ENCODE data around the gene UPK3B. TPM values are rescaled to one million over a fixed set of nuclear protein-coding genes. Genes with fewer than 3 reads are reported as not detected.
A peak's percentile ranks its signal among the peaks of the same experiment; 100 is the strongest.
"Not testable (repeated sequence)": the region's sequence is repeated elsewhere in the genome, so short reads cannot be mapped to it uniquely, and the experiment has no call there.

Gene UPK3B
- total and polyA plus RNA-seq, 4 donors, result 1.3 to 1.7 (median 1.6) TPM; not detected in 1

GRCh38 chr7:76473097-76473496 lies 37.3 kb upstream of the UPK3B start:
- H3K4me3 ChIP-seq (ENCODE audit: low read length in 2 of 2); ATAC-seq (ENCODE audit: low FRiP score); H3K36me3 ChIP-seq (ENCODE audit: control insufficient read depth in 1 of 2, insufficient read depth in 2 of 2, low read length in 1 of 2); H3K27me3 ChIP-seq (ENCODE audit: control insufficient read depth in 1 of 2, insufficient read depth in 2 of 2, low read length in 1 of 2); H3K9me3 ChIP-seq (ENCODE audit: control insufficient read depth, low read length); H3K27ac ChIP-seq (ENCODE audit: low read depth in 1 of 2, low read length in 2 of 2); DNase-seq; intact Hi-C loops (cut with DNase I); H3K4me1 ChIP-seq (ENCODE audit: control insufficient read depth in 1 of 2, insufficient read depth in 2 of 2, low read length in 2 of 2): not testable (repeated sequence)
- 93% methylated on average over 2 of the region's 6 CpGs for WGBS, 2 donors

- H3K27me3 ChIP-seq (ENCODE audit: control insufficient read depth in 1 of 2, insufficient read depth in 2 of 2, low read length in 1 of 2); H3K4me3 ChIP-seq (ENCODE audit: low read length in 2 of 2); ATAC-seq (ENCODE audit: low FRiP score); intact Hi-C loops (cut with DNase I); H3K9me3 ChIP-seq (ENCODE audit: control insufficient read depth, low read length); H3K4me1 ChIP-seq (ENCODE audit: control insufficient read depth in 1 of 2, insufficient read depth in 2 of 2, low read length in 2 of 2); H3K27ac ChIP-seq (ENCODE audit: low read depth in 1 of 2, low read length in 2 of 2); DNase-seq; H3K36me3 ChIP-seq (ENCODE audit: control insufficient read depth in 1 of 2, insufficient read depth in 2 of 2, low read length in 1 of 2): not testable (repeated sequence)
- 90% methylated on average over 2 to 5 of the region's 11 CpGs for WGBS, 2 donors
Measured at GRCh38 chr7:76476280-76476679, 34.1 kb upstream of the UPK3B start.

DNA sequence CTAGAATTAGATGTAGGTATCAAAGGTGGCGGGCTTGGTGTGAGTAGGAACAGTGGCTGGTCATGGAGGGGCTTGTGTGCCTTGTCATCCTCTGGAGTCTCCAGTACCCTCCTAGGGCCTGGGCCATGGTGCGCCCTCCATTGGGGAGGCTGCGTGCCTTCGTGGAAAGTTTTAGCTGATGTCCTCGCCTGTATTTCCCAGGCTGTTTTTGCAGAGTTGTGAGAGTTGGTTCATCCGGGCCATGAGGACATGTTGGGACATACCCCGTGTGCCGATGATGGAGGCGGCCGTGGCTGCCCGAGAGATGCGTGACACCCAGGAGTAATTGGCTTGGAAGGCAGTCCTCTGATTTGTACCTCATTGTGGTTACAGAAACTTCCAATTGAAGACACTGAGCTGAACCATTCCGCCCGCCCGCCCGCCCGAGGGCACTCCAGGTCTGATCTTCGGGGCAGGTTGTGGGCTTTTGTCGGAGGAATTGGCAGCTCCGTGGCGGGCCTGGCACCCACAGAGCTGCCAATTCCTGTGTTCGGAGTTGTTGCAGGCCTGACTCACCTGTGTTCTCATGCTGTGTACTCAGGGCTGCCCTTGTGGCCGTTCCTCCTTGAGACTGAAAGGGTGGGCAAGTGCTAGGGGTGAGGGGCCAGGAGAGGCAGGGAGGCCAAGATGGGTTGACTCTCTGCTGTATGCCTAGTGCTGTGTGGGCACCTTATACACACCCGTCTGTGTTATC lies 33.4 kb upstream of the UPK3B start:
- not testable (repeated sequence) for H3K27me3 ChIP-seq (ENCODE audit: control insufficient read depth in 1 of 2, insufficient read depth in 2 of 2, low read length in 1 of 2)

GRCh38 chr7:76479628-76480027 lies 30.7 kb upstream of the UPK3B start:
- H3K27me3 ChIP-seq (ENCODE audit: control insufficient read depth in 1 of 2, insufficient read depth in 2 of 2, low read length in 1 of 2); DNase-seq; H3K4me3 ChIP-seq (ENCODE audit: low read length in 2 of 2); H3K36me3 ChIP-seq (ENCODE audit: control insufficient read depth in 1 of 2, insufficient read depth in 2 of 2, low read length in 1 of 2); intact Hi-C loops (cut with DNase I); H3K4me1 ChIP-seq (ENCODE audit: control insufficient read depth in 1 of 2, insufficient read depth in 2 of 2, low read length in 2 of 2); H3K27ac ChIP-seq (ENCODE audit: low read depth in 1 of 2, low read length in 2 of 2); ATAC-seq (ENCODE audit: low FRiP score); H3K9me3 ChIP-seq (ENCODE audit: control insufficient read depth, low read length): not testable (repeated sequence)
- WGBS, 2 donors, result 88 to 91% methylated on average over 10 to 11 of the region's 11 CpGs

More for the DNA sequence above, 33.4 kb upstream of the UPK3B start:
- H3K9me3 ChIP-seq (ENCODE audit: control insufficient read depth, low read length); DNase-seq; intact Hi-C loops (cut with DNase I); H3K36me3 ChIP-seq (ENCODE audit: control insufficient read depth in 1 of 2, insufficient read depth in 2 of 2, low read length in 1 of 2); H3K27ac ChIP-seq (ENCODE audit: low read depth in 1 of 2, low read length in 2 of 2); H3K4me1 ChIP-seq (ENCODE audit: control insufficient read depth in 1 of 2, insufficient read depth in 2 of 2, low read length in 2 of 2); ATAC-seq (ENCODE audit: low FRiP score); H3K4me3 ChIP-seq (ENCODE audit: low read length in 2 of 2): not testable (repeated sequence)
- WGBS, 2 donors, result 90 to 92% methylated on average over 13 to 23 of the region's 24 CpGs

DNA sequence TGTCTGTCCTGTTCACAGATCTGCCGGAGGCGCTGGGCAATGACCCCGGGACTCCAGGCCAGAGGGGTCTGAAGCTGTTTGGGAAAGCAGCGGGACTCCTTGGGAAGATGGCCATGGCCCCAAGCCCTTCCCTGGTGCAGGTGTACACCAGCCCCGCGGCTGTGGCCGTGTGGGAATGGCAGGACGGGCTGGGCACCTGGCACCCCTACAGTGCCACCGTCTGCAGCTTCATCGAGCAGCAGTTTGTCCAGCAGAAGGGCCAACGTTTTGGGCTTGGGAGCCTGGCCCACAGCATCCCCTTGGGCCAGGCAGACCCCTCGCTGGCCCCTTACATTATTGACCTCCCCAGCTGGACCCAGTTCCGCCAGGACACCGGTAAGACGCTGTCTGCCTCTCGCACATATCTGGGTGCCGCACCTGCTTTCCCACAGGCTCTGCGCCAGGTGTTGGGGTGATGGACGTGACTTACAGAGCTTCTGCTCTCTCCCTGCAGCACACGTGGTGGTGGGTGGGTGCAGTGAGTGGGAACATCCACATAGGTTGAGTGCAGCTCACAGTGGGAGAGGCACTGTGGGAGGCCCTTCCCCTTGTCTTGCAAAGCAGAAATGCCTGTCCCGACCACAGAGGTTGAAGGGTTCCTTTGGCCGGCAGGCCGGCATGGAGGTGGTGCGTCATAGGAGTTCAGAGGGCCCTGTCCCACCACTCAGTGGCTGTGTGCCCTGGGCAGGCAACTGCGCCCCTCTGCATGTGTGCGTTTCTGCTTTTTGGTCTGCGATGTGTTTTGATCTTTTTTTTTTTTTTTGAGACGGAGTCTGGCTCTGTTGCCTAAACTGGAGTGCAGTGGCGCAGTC lies 29.7 kb upstream of the UPK3B start:
- H3K4me1 ChIP-seq (ENCODE audit: control insufficient read depth in 1 of 2, insufficient read depth in 2 of 2, low read length in 2 of 2); H3K4me3 ChIP-seq (ENCODE audit: low read length in 2 of 2); H3K27ac ChIP-seq (ENCODE audit: low read depth in 1 of 2, low read length in 2 of 2); H3K9me3 ChIP-seq (ENCODE audit: control insufficient read depth, low read length); DNase-seq; H3K36me3 ChIP-seq (ENCODE audit: control insufficient read depth in 1 of 2, insufficient read depth in 2 of 2, low read length in 1 of 2); intact Hi-C loops (cut with DNase I); ATAC-seq (ENCODE audit: low FRiP score); H3K27me3 ChIP-seq (ENCODE audit: control insufficient read depth in 1 of 2, insufficient read depth in 2 of 2, low read length in 1 of 2): not testable (repeated sequence)
- WGBS, 2 donors, result 86 to 89% methylated on average over 19 to 29 of the region's 29 CpGs

- ATAC-seq (ENCODE audit: low FRiP score); H3K4me3 ChIP-seq (ENCODE audit: low read length in 2 of 2); H3K27me3 ChIP-seq (ENCODE audit: control insufficient read depth in 1 of 2, insufficient read depth in 2 of 2, low read length in 1 of 2); H3K9me3 ChIP-seq (ENCODE audit: control insufficient read depth, low read length); intact Hi-C loops (cut with DNase I); H3K4me1 ChIP-seq (ENCODE audit: control insufficient read depth in 1 of 2, insufficient read depth in 2 of 2, low read length in 2 of 2); H3K27ac ChIP-seq (ENCODE audit: low read depth in 1 of 2, low read length in 2 of 2); H3K36me3 ChIP-seq (ENCODE audit: control insufficient read depth in 1 of 2, insufficient read depth in 2 of 2, low read length in 1 of 2): not testable (repeated sequence)
- WGBS, 2 donors, result 96% methylated on average over 24 of the region's 24 CpGs
- DNase-seq, result peak in 1 of 2 donors; percentile 76
Measured at GRCh38 chr7:76482660-76483059, 27.7 kb upstream of the UPK3B start.

DNA sequence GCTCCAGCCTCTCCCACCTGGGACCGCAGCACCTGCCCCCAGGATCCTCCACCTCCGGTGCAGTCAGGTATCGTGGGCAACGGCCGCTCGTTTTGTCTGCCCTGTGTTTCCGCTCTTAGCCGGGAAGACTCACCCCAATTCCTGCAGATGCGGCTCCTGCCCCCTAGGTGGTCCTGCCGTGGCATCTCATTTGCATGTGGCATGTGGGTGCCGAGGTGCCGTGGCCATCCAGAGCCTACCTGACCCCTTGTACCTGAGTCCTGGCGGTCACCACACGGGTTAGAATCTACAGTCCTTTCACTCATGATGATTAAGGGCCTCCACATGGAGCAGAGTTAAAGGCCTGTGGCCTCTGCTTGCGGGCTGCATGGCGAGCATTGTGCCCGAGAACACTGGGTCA lies 27.3 kb upstream of the UPK3B start:
- DNase-seq; H3K4me1 ChIP-seq (ENCODE audit: control insufficient read depth in 1 of 2, insufficient read depth in 2 of 2, low read length in 2 of 2); H3K4me3 ChIP-seq (ENCODE audit: low read length in 2 of 2); H3K27me3 ChIP-seq (ENCODE audit: control insufficient read depth in 1 of 2, insufficient read depth in 2 of 2, low read length in 1 of 2); ATAC-seq (ENCODE audit: low FRiP score); H3K9me3 ChIP-seq (ENCODE audit: control insufficient read depth, low read length); H3K36me3 ChIP-seq (ENCODE audit: control insufficient read depth in 1 of 2, insufficient read depth in 2 of 2, low read length in 1 of 2); intact Hi-C loops (cut with DNase I); H3K27ac ChIP-seq (ENCODE audit: low read depth in 1 of 2, low read length in 2 of 2): not testable (repeated sequence)
- WGBS, 2 donors, result 93 to 97% methylated on average over 13 to 17 of the region's 17 CpGs

DNA sequence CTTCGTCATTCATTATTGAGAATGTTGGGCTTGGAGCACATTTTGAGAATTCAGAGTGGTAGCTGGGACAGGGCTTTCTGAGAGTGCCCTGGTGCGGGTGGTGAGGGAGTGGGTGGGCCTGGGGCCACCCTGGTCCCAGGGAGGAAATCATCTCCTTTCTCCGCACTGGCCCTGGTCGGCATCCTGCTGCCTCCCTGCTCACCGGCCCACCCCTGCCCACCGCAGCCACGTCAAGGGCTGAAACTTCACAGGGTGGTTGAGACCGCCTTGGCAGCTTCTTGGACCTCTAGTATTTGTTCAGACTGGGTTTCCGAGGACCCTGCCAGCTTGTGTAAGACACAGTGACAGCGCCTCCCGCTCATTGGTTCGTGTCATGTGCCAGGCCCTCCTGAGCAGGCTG lies 25.9 kb upstream of the UPK3B start:
- H3K4me1 ChIP-seq (ENCODE audit: control insufficient read depth in 1 of 2, insufficient read depth in 2 of 2, low read length in 2 of 2); H3K27me3 ChIP-seq (ENCODE audit: control insufficient read depth in 1 of 2, insufficient read depth in 2 of 2, low read length in 1 of 2); H3K27ac ChIP-seq (ENCODE audit: low read depth in 1 of 2, low read length in 2 of 2); H3K36me3 ChIP-seq (ENCODE audit: control insufficient read depth in 1 of 2, insufficient read depth in 2 of 2, low read length in 1 of 2); H3K4me3 ChIP-seq (ENCODE audit: low read length in 2 of 2); DNase-seq; intact Hi-C loops (cut with DNase I); H3K9me3 ChIP-seq (ENCODE audit: control insufficient read depth, low read length); ATAC-seq (ENCODE audit: low FRiP score): not testable (repeated sequence)
- 86 to 94% methylated on average over 7 to 8 of the region's 12 CpGs for WGBS, 2 donors

All from aorta (tissue), 5 donors.